IMR-90 (cell line): ENCODE results near the gene MRPL9. TPM values are rescaled to one million over a fixed set of nuclear protein-coding genes. Genes with fewer than 3 reads are reported as not detected.

ENCODE experiments used
- ATAC-seq: fragments of 200-7000 bp; cut with Tn5 transposase; 2 replicates; pipeline ENCODE4 v1.9.1; 2020; ENCODE audit warnings: low read depth, mild to moderate bottlenecking, moderate library complexity
- BruUV-seq: library from RNA; stranded (reverse); fragments of 400-500 nt; replicated peaks from 2 replicates; lab custom pipeline; 2021; lab: Mats Ljungman, UMichigan
- CTCF ChIA-PET: fragments of 300-600 bp; formaldehyde crosslinking; extraction: SDS; loops from one replicate; lab custom pipeline; 2021; ENCODE audit warnings: antibody characterized with exemption; lab: Yijun Ruan, JAX
- POLR2A ChIA-PET: fragments of 300-600 bp; sonication (Branson Sonifier 250); formaldehyde crosslinking; loops from one replicate; lab custom pipeline; 2022; ENCODE audit warnings: antibody characterized with exemption; ENCODE audit not compliant: unreplicated experiment; lab: Charles Lee
- DNase-seq: peaks from one replicate; pipeline ENCODE4 v3.0.0; 2013
- H2AFZ ChIP-seq: replicated peaks from 2 replicates; pipeline ENCODE3; 2013; ENCODE audit warnings: low read length, mild to moderate bottlenecking; ENCODE audit not compliant: poor library complexity
- H2AK5ac ChIP-seq: 2 replicates; pipeline ENCODE4 v1.6.1; 2013; ENCODE audit warnings: low read depth, low read length, inconsistent platforms
- H2AK9ac ChIP-seq: replicated peaks from 2 replicates; pipeline ENCODE3; 2013; ENCODE audit warnings: mild to moderate bottlenecking, low read depth, low read length, moderate library complexity; ENCODE audit not compliant: poor library complexity
- H2BK120ac ChIP-seq: 2 replicates; pipeline ENCODE4 v1.6.1; 2013; ENCODE audit warnings: low read depth, low read length, inconsistent platforms
- H2BK15ac ChIP-seq: 3 replicates; pipeline ENCODE4 v1.6.1; 2013; ENCODE audit warnings: low read depth, low read length, inconsistent platforms
- H2BK20ac ChIP-seq: 2 replicates; pipeline ENCODE4 v1.6.1; 2013; ENCODE audit warnings: low read depth, mild to moderate bottlenecking, inconsistent platforms, low read length, moderate library complexity
- H2BK5ac ChIP-seq: 2 replicates; pipeline ENCODE4 v1.6.1; 2013; ENCODE audit warnings: mild to moderate bottlenecking, low read depth, low read length, inconsistent platforms; ENCODE audit not compliant: poor library complexity, severe bottlenecking
- H3K14ac ChIP-seq: replicated peaks from 2 replicates; pipeline ENCODE4 v1.6.1; 2013; ENCODE audit warnings: low read depth, low read length, inconsistent platforms
- H3K18ac ChIP-seq: 2 replicates; pipeline ENCODE4 v1.6.1; 2013; ENCODE audit warnings: low read depth, low read length, control low read depth
- H3K23ac ChIP-seq: 2 replicates; pipeline ENCODE4 v1.6.1; 2013; ENCODE audit warnings: low read depth, low read length, inconsistent platforms
- H3K27ac ChIP-seq: 2 replicates; pipeline ENCODE4 v1.5.1; 2013; ENCODE audit warnings: mild to moderate bottlenecking, control low read depth, low read length; ENCODE audit not compliant: insufficient read depth
- H3K27me3 ChIP-seq: 2 replicates; pipeline ENCODE4 v1.6.1; 2013; ENCODE audit warnings: low read length; ENCODE audit not compliant: control insufficient read depth, insufficient read depth
- H3K36me3 ChIP-seq: 2 replicates; pipeline ENCODE4 v1.6.1; 2013; ENCODE audit warnings: low read length, mixed read lengths; ENCODE audit not compliant: control insufficient read depth, insufficient read depth
- H3K4ac ChIP-seq: 2 replicates; pipeline ENCODE4 v1.6.1; 2013; ENCODE audit warnings: low read depth, low read length, inconsistent platforms
- H3K4me1 ChIP-seq: 2 replicates; pipeline ENCODE4 v1.6.1; 2013; ENCODE audit warnings: low read length, mixed read lengths; ENCODE audit not compliant: control insufficient read depth, insufficient read depth
- H3K4me2 ChIP-seq: 2 replicates; pipeline ENCODE4 v1.6.1; 2013; ENCODE audit warnings: low read depth, mild to moderate bottlenecking, control low read depth, low read length, moderate library complexity
- H3K4me3 ChIP-seq: 2 replicates; pipeline ENCODE4 v1.5.1; 2013; ENCODE audit warnings: low read depth, mild to moderate bottlenecking, control low read depth, low read length, moderate library complexity; ENCODE audit not compliant: insufficient read depth
- H3K56ac ChIP-seq: 2 replicates; pipeline ENCODE4 v1.6.1; 2013; ENCODE audit warnings: low read length, inconsistent platforms; ENCODE audit not compliant: insufficient read depth; ENCODE audit errors: extremely low read depth
- H3K79me1 ChIP-seq, 2 experiments: 2 replicates each; pipeline ENCODE4 v1.6.1; 2013; ENCODE audit warnings: low read length in 2 of 2, inconsistent platforms in 1 of 2, low read depth in 1 of 2
- H3K9ac ChIP-seq: 2 replicates; pipeline ENCODE4 v1.6.1; 2013; ENCODE audit warnings: low read depth, low read length, control low read depth
- H3K9me1 ChIP-seq: 2 replicates; pipeline ENCODE4 v1.6.1; 2013; ENCODE audit warnings: low read length, inconsistent platforms; ENCODE audit not compliant: insufficient read depth
- H3K9me3 ChIP-seq: 2 replicates; pipeline ENCODE4 v1.6.1; 2013; ENCODE audit warnings: low read length; ENCODE audit not compliant: control insufficient read depth, insufficient read depth
- H4K20me1 ChIP-seq: 2 replicates; pipeline ENCODE4 v1.6.1; 2013; ENCODE audit warnings: low read length, inconsistent platforms; ENCODE audit not compliant: insufficient read depth
- H4K5ac ChIP-seq: 2 replicates; pipeline ENCODE4 v1.6.1; 2013; ENCODE audit warnings: mild to moderate bottlenecking, low read depth, low read length, control low read depth
- H4K8ac ChIP-seq, 2 experiments: 2 replicates each; pipeline ENCODE4 v1.6.1; 2013; ENCODE audit warnings: low read depth in 2 of 2, low read length in 2 of 2, control low read depth in 1 of 2, inconsistent platforms in 1 of 2
- H4K91ac ChIP-seq: 2 replicates; pipeline ENCODE4 v1.6.1; 2013; ENCODE audit warnings: low read depth, low read length, inconsistent platforms; ENCODE audit not compliant: insufficient read depth
- CEBPB ChIP-seq: IDR thresholded peaks from 2 replicates; pipeline ENCODE4 v1.6.1; 2012; ENCODE audit warnings: low read depth, low read length, improper control_type of control experiment
- MXI1 ChIP-seq: IDR thresholded peaks from 2 replicates; pipeline ENCODE4 v1.6.1; 2012; ENCODE audit warnings: low read depth, mild to moderate bottlenecking, low read length, moderate library complexity, borderline replicate concordance
- POLR2A ChIP-seq: IDR thresholded peaks from 2 replicates; pipeline ENCODE4 v1.6.1; 2012; ENCODE audit warnings: mild to moderate bottlenecking, low read depth, low read length
- RAD21 ChIP-seq: IDR thresholded peaks from 2 replicates; pipeline ENCODE4 v1.6.1; 2012; ENCODE audit warnings: low read length, improper control_type of control experiment
- RCOR1 ChIP-seq: IDR thresholded peaks from 2 replicates; pipeline ENCODE4 v1.6.1; 2012; ENCODE audit warnings: mild to moderate bottlenecking, low read length, improper control_type of control experiment; ENCODE audit not compliant: insufficient replicate concordance
- SMC3 ChIP-seq: fragments of 150-350 bp; IDR thresholded peaks from 2 replicates; pipeline ENCODE4 v1.6.1; 2016; ENCODE audit warnings: low read depth, mild to moderate bottlenecking, antibody characterized with exemption, low read length, moderate library complexity
- WGBS, 2 experiments: methylation state at CpG; one replicate each; pipeline versions ENCODE4 v1.1.5 to v1.1.7; 2013; ENCODE audit warnings: missing lambda C conversion rate in 2 of 2; ENCODE audit not compliant: insufficient read length in 1 of 2; ENCODE audit errors: extremely low coverage in 2 of 2; 5-methylcytosine and 5-hydroxymethylcytosine counted together
- dilution Hi-C: fragments of 300-500 bp; cut with HindIII; formaldehyde crosslinking; loops from one replicate; pipeline ENCODE4 v1.14.3; 2018; ENCODE audit warnings: low sequenced_read_pairs; ENCODE audit not compliant: unreplicated experiment
- in situ Hi-C: fragments of 300-500 bp; cut with MboI; formaldehyde crosslinking; loops from 3 replicates; pipeline ENCODE4 v1.14.3; 2019; ENCODE audit warnings: low sequenced_read_pairs, inconsistent platforms, mixed read lengths
- intact Hi-C: fragments of 100-400 bp; cut with micrococcal nuclease; formaldehyde crosslinking; loops from 2 replicates; pipeline ENCODE4 v1.10.0; 2022
- polyA plus RNA-seq, 3 experiments: library from polyadenylated mRNA; depleted of rRNA; stranded (reverse); fragments of >200 nt; gene quantifications; 2 replicates each; pipeline ENCODE4 v1.2.3, GENCODE V29; 2012; ENCODE audit warnings: low replicate concordance in 1 of 3
- total RNA-seq: library from RNA; depleted of rRNA; stranded (reverse); fragments of >200 nt; gene quantifications from 2 replicates; pipeline ENCODE4 v1.2.3, GENCODE V29; 2012
- TF ChIP-seq, protein P1 (sequence below): conservative IDR thresholded peaks from 2 replicates; pipeline ENCODE4 v1.5.1; 2012; ENCODE audit warnings: mild to moderate bottlenecking, low read depth, low read length, improper control_type of control experiment

MRPL9 gene
- total and polyA plus RNA-seq, 2 of the 4 experiments (the other 2 are of a cell fraction), result 65.4 to 87.5 TPM

DNA sequence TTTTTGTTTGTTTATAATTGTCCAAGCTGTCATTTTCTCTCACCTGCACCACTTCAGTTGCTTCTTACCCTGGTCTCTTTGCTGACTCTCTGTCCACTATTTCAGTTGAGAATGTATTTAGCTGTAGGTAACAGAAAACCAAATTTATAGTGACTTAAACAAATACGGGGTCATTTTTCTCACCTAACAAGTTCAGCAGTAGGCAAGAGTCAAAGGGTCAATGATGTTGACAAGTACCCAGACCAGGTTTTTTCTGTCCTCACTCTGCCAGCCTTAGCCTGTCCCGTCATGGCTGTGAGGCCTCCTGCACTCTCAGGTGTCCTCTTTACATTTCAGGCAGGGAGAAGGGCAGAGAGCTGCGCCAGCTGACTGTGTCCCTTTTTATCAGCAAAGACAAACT, 30.2 kb downstream of the MRPL9 start:
- Histone ChIP-seq H2BK120ac (no peak overlapping the region), H3K4me2 (no peak overlapping the region), H3K9ac (no peak overlapping the region), H3K4me3 (no peak overlapping the region), H3K14ac (no peak overlapping the region), H3K4me1 (peaks cover 1% of the 10 kb centered on the region; the same call in 1 of the 2 replicates), H2BK20ac (no peak overlapping the region), H3K27me3 (peaks cover 38% of the 10 kb centered on the region), H4K91ac (no peak overlapping the region), H3K56ac (no peak overlapping the region), H4K5ac (no peak overlapping the region), H3K79me1 (no peaks in the 10 kb centered on the region), H2AFZ (no peak overlapping the region), H3K4ac (no peak overlapping the region), H2BK15ac (no peak overlapping the region), H3K27ac (no peak overlapping the region), H3K9me1 (no peaks in the 10 kb centered on the region), H4K20me1 (no peaks in the 10 kb centered on the region), H4K8ac (no peak overlapping the region), H2AK9ac (no peak overlapping the region), H2BK5ac (no peak overlapping the region), H3K9me3 (peaks cover 8% of the 10 kb centered on the region), H3K23ac (no peak overlapping the region), H3K36me3 (no peaks in the 10 kb centered on the region), H2AK5ac (no peak overlapping the region), H3K18ac (no peak overlapping the region)
- TF ChIP-seq POLR2A (no peak), RCOR1 (no peak), CEBPB (no peak), RAD21 (no peak), MXI1 (no peak), SMC3 (no peak)
- TF ChIP-seq, protein P1, sequence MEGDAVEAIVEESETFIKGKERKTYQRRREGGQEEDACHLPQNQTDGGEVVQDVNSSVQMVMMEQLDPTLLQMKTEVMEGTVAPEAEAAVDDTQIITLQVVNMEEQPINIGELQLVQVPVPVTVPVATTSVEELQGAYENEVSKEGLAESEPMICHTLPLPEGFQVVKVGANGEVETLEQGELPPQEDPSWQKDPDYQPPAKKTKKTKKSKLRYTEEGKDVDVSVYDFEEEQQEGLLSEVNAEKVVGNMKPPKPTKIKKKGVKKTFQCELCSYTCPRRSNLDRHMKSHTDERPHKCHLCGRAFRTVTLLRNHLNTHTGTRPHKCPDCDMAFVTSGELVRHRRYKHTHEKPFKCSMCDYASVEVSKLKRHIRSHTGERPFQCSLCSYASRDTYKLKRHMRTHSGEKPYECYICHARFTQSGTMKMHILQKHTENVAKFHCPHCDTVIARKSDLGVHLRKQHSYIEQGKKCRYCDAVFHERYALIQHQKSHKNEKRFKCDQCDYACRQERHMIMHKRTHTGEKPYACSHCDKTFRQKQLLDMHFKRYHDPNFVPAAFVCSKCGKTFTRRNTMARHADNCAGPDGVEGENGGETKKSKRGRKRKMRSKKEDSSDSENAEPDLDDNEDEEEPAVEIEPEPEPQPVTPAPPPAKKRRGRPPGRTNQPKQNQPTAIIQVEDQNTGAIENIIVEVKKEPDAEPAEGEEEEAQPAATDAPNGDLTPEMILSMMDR, result no peak
- dilution Hi-C loops (no loop called here), in situ Hi-C loops (loop anchor here (10.0 kb wide), 1 partner anchor 198 kb away; no protein-coding TSS in a partner anchor), intact Hi-C loops (no loop called here)
- WGBS, 2 experiments, result 14% methylated on average over 1 of the region's 3 CpGs; no CpG with 5 or more reads in 1 of the 2 experiments
- POLR2A ChIA-PET, result no interaction called here
- CTCF ChIA-PET, result interaction anchor here (0.6 kb wide), 1 partner anchor 311 kb away, joined by 8 read pairs; no protein-coding TSS in a partner anchor
- BruUV-seq, result no TSS peak
- DNase-seq (no peak), ATAC-seq (no peak)
